HepG2 (cell line): Measurements from ENCODE around the gene PIK3C3. TPM values are rescaled to one million over a fixed set of nuclear protein-coding genes. Genes with fewer than 3 reads are reported as not detected.

ENCODE experiments used
- ATAC-seq: fragments of 200-7000 bp; cut with Tn5 transposase; 3 replicates; pipeline ENCODE4 v1.9.1; 2020; ENCODE audit warnings: mild to moderate bottlenecking, moderate library complexity
- BruUV-seq: library from RNA; stranded (reverse); fragments of 400-500 nt; replicated peaks from 2 replicates; lab custom pipeline; 2021; lab: Mats Ljungman, UMichigan
- CTCF ChIA-PET: fragments of 300-600 bp; formaldehyde crosslinking; extraction: SDS; loops from one replicate; lab custom pipeline; 2021; ENCODE audit warnings: low total read pairs, inconsistent platforms, low intra/inter-chr PET ratio; lab: Yijun Ruan, JAX
- POLR2A ChIA-PET: fragments of 350-600 bp; sonication (Branson Sonifier 250); formaldehyde crosslinking; loops from one replicate; lab custom pipeline; 2020; ENCODE audit warnings: antibody characterized with exemption, inconsistent platforms; lab: Yijun Ruan, JAX
- DNase-seq: peaks from one replicate; pipeline ENCODE4 v3.0.0-alpha.2; 2015; ENCODE audit warnings: low spot score
- FAIRE-seq: peaks from 3 replicates; lab custom pipeline; 2011; peaks lifted over from hg19 to GRCh38; lab: Jason Lieb, UNC
- H2AFZ ChIP-seq: one replicate; pipeline ENCODE4 v1.6.1; 2011; ENCODE audit warnings: low read length, inconsistent platforms
- H3K27ac ChIP-seq: fragments of 300-600 bp; 3 replicates; pipeline ENCODE4 v1.8.0; 2011; ENCODE audit warnings: mixed run types, mild to moderate bottlenecking, mixed read lengths, low read length, inconsistent platforms; ENCODE audit not compliant: insufficient read depth; ENCODE audit errors: extremely low read length
- H3K27me3 ChIP-seq, 2 experiments: fragments of 200-600 bp in 1 of 2; 2 replicates in 1 of 2; 3 replicates in 1 of 2; pipeline versions ENCODE4 v1.6.0 to v1.8.0; 2011; ENCODE audit warnings: low read length in 2 of 2, mild to moderate bottlenecking in 2 of 2, moderate library complexity in 2 of 2, inconsistent platforms in 1 of 2; ENCODE audit not compliant: insufficient read depth in 2 of 2, control insufficient read depth in 1 of 2
- H3K36me3 ChIP-seq, 2 experiments: fragments of 200-600 bp in 1 of 2; replicated peaks in 1 of 2; 2 replicates in 1 of 2; 3 replicates in 1 of 2; pipeline versions ENCODE4 v1.5.1 to v1.8.0; 2011; ENCODE audit warnings: low read length in 2 of 2, inconsistent platforms in 1 of 2; ENCODE audit not compliant: insufficient read depth in 2 of 2, control insufficient read depth in 1 of 2
- H3K4me1 ChIP-seq: 2 replicates; pipeline ENCODE4 v1.5.1; 2012; ENCODE audit warnings: low read length, inconsistent platforms; ENCODE audit not compliant: insufficient read depth
- H3K4me2 ChIP-seq: 2 replicates; pipeline ENCODE4 v1.6.0; 2011; ENCODE audit warnings: low read depth, low read length, inconsistent platforms
- H3K4me3 ChIP-seq, 3 experiments: fragments of 200-600 bp in 1 of 3; sonication (generic), shearing (Covaris generic) in 1 of 3; replicated peaks in 1 of 3; 2 replicates each; pipeline ENCODE4 v1.5.1; 2011 to 2016; ENCODE audit warnings: low read length in 3 of 3, inconsistent platforms in 2 of 3, low read depth in 2 of 3, mild to moderate bottlenecking in 2 of 3, control low read depth in 1 of 3, mixed read lengths in 1 of 3; ENCODE audit not compliant: insufficient read depth in 1 of 3
- H3K79me2 ChIP-seq: one replicate; pipeline ENCODE4 v1.6.1; 2011; ENCODE audit warnings: low read length, inconsistent platforms; ENCODE audit not compliant: insufficient read depth
- H3K9ac ChIP-seq: 2 replicates; pipeline ENCODE4 v1.6.0; 2011; ENCODE audit warnings: mild to moderate bottlenecking, low read depth, low read length, inconsistent platforms; ENCODE audit not compliant: insufficient read depth
- H3K9me3 ChIP-seq: 2 replicates; pipeline ENCODE4 v1.5.1; 2012; ENCODE audit warnings: mild to moderate bottlenecking, low read length
- H4K20me1 ChIP-seq: 2 replicates; pipeline ENCODE4 v1.6.0; 2011; ENCODE audit warnings: inconsistent platforms, mild to moderate bottlenecking, low read length, moderate library complexity; ENCODE audit not compliant: insufficient read depth
- ARID3A ChIP-seq: IDR thresholded peaks from 2 replicates; pipeline ENCODE4 v1.6.1; 2012; ENCODE audit warnings: low read depth, low read length, improper control_type of control experiment
- EZH2 ChIP-seq: conservative IDR thresholded peaks from 2 replicates; pipeline ENCODE4 v1.6.1; 2012; ENCODE audit warnings: mild to moderate bottlenecking, low read depth, low read length, moderate library complexity
- MBNL3 ChIP-seq: fragments of 250-450 bp; sonication (Bioruptor Pico); conservative IDR thresholded peaks from 2 replicates; pipeline ENCODE4 v1.8.0; 2022; ENCODE audit warnings: mild to moderate bottlenecking, inconsistent platforms
- NR1H2 ChIP-seq: sonication (generic); formaldehyde crosslinking; IDR thresholded peaks from 2 replicates; pipeline ENCODE4 v1.8.1; 2022; ENCODE audit warnings: low read depth, missing genetic modification reagents, borderline replicate concordance
- PBX3 ChIP-seq: sonication (generic); formaldehyde crosslinking; IDR thresholded peaks from 2 replicates; pipeline ENCODE4 v1.8.1; 2023; ENCODE audit warnings: missing genetic modification reagents, inconsistent platforms, borderline replicate concordance
- PCBP2 ChIP-seq: fragments of 200-400 bp; formaldehyde crosslinking; optimal IDR thresholded peaks from 2 replicates; pipeline ENCODE3; 2018; ENCODE audit warnings: low read length, low read depth; ENCODE audit not compliant: poor library complexity, severe bottlenecking
- SKI ChIP-seq: fragments of 450-650 bp; IDR thresholded peaks from one replicate; pipeline ENCODE4 v1.6.1; 2018; ENCODE audit warnings: mild to moderate bottlenecking; ENCODE audit not compliant: partially characterized antibody
- SNAI1 ChIP-seq: sonication (generic); formaldehyde crosslinking; IDR thresholded peaks from 2 replicates; pipeline ENCODE4 v1.5.0; 2020; ENCODE audit warnings: mild to moderate bottlenecking, missing genetic modification reagents, borderline replicate concordance
- ZFX ChIP-seq: sonication (generic); formaldehyde crosslinking; IDR thresholded peaks from 2 replicates; pipeline ENCODE4 v1.4.0; 2020; ENCODE audit warnings: mild to moderate bottlenecking, low read depth, missing genetic modification reagents, moderate library complexity
- ZMYM2 ChIP-seq: sonication (generic); formaldehyde crosslinking; IDR thresholded peaks from 2 replicates; pipeline ENCODE4 v1.8.0; 2022; ENCODE audit warnings: mild to moderate bottlenecking, missing genetic modification reagents
- ZNF234 ChIP-seq: sonication (generic); formaldehyde crosslinking; conservative IDR thresholded peaks from 2 replicates; pipeline ENCODE4 v1.5.1; 2020; ENCODE audit warnings: mild to moderate bottlenecking, missing genetic modification reagents
- ZNF24 ChIP-seq: fragments of 450-650 bp; IDR thresholded peaks from 2 replicates; pipeline ENCODE4 v1.6.1; 2017; ENCODE audit warnings: antibody characterized with exemption, mild to moderate bottlenecking
- ZNF382 ChIP-seq: sonication (generic); formaldehyde crosslinking; IDR thresholded peaks from 2 replicates; pipeline ENCODE4 v1.5.0; 2020; ENCODE audit warnings: missing genetic modification reagents, mild to moderate bottlenecking, borderline replicate concordance
- ZNF414 ChIP-seq: sonication (generic); formaldehyde crosslinking; IDR thresholded peaks from 2 replicates; pipeline ENCODE4 v1.5.0; 2020; ENCODE audit warnings: missing genetic modification reagents
- ZNF431 ChIP-seq: sonication (generic); formaldehyde crosslinking; IDR thresholded peaks from 2 replicates; pipeline ENCODE4 v1.9.0; 2022; ENCODE audit warnings: missing genetic modification reagents, low read depth, mild to moderate bottlenecking, borderline replicate concordance
- ZNF468 ChIP-seq: sonication (generic); formaldehyde crosslinking; IDR thresholded peaks from 2 replicates; pipeline ENCODE4 v1.8.0; 2022; ENCODE audit warnings: mild to moderate bottlenecking, moderate library complexity, missing genetic modification reagents
- ZNF530 ChIP-seq: sonication (generic); formaldehyde crosslinking; IDR thresholded peaks from 2 replicates; pipeline ENCODE4 v1.5.0; 2020; ENCODE audit warnings: low read depth, mild to moderate bottlenecking, missing genetic modification reagents
- ZNF546 ChIP-seq: sonication (generic); formaldehyde crosslinking; conservative IDR thresholded peaks from 2 replicates; pipeline ENCODE4 v1.8.1; 2023; ENCODE audit warnings: mild to moderate bottlenecking, missing genetic modification reagents
- ZNF878 ChIP-seq: sonication (generic); formaldehyde crosslinking; IDR thresholded peaks from 2 replicates; pipeline ENCODE4 v1.8.1; 2023; ENCODE audit warnings: mild to moderate bottlenecking, missing genetic modification reagents, moderate library complexity
- ZSCAN20 ChIP-seq: sonication (generic); formaldehyde crosslinking; IDR thresholded peaks from 2 replicates; pipeline ENCODE4 v1.4.0; 2020; ENCODE audit warnings: missing genetic modification reagents, mild to moderate bottlenecking, borderline replicate concordance
- WGBS: methylation state at CpG from one replicate; pipeline ENCODE4 v1.1.6; 2017; ENCODE audit warnings: low lambda C conversion rate; 5-methylcytosine and 5-hydroxymethylcytosine counted together
- in situ Hi-C: cut with HindIII; loops from 2 replicates; pipeline ENCODE4 v1.10.0; 2017; ENCODE audit warnings: low pct_unique_long_range_greater_than_20kb; ENCODE audit not compliant: extremely low pct_ligation_motif_present
- intact Hi-C: fragments of 100-400 bp; cut with micrococcal nuclease; formaldehyde crosslinking; loops from one replicate; pipeline ENCODE4 v1.10.0; 2022; ENCODE audit not compliant: unreplicated experiment
- polyA plus RNA-seq, 8 experiments: library from polyadenylated mRNA; depleted of rRNA in 3 of 8; stranded (reverse) in 7 of 8; unstranded in 1 of 8; fragments of >200 nt; fragmentation: Illumina TruSeq in 4 of 8; extraction: Trizol in 4 of 8; gene quantifications; 2 replicates each; pipeline versions ENCODE4 v1.2.1 to v1.2.3, GENCODE V29; 2011 to 2016; ENCODE audit warnings: low read depth in 4 of 8, missing spikeins in 1 of 8, mixed read lengths in 1 of 8; ENCODE audit not compliant: insufficient read depth in 1 of 8
- total RNA-seq, 5 experiments: library from RNA; depleted of rRNA; stranded (reverse); fragments of >200 nt; fragmentation: Illumina TruSeq; extraction: Trizol; gene quantifications; 2 replicates each; pipeline ENCODE4 v1.2.3, GENCODE V29; 2016; ENCODE audit warnings: low read depth in 1 of 5
- TF ChIP-seq, protein P1 (sequence below): IDR thresholded peaks from 2 replicates; pipeline ENCODE4 v1.6.1; 2016; ENCODE audit warnings: low read depth, borderline replicate concordance

The PIK3C3 gene
- total and polyA plus RNA-seq, 2 of the 13 experiments (the other 11 are each of a cell fraction or from before 2014, with no cell fraction given): 42.8 to 46.4 TPM

GRCh38 chr18:41996020-41996419 lies 41.0 kb downstream of the PIK3C3 start (continued):
- TF ChIP-seq, protein P1, sequence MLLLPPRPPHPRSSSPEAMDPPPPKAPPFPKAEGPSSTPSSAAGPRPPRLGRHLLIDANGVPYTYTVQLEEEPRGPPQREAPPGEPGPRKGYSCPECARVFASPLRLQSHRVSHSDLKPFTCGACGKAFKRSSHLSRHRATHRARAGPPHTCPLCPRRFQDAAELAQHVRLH (CRISPR knock-in tag): no peak
- no peak for TF ChIP-seq EZH2
- no peak for TF ChIP-seq ZNF530
- TF ChIP-seq MBNL3 (CRISPR knock-in tag): no peak
- TF ChIP-seq SKI: no peak

DNA sequence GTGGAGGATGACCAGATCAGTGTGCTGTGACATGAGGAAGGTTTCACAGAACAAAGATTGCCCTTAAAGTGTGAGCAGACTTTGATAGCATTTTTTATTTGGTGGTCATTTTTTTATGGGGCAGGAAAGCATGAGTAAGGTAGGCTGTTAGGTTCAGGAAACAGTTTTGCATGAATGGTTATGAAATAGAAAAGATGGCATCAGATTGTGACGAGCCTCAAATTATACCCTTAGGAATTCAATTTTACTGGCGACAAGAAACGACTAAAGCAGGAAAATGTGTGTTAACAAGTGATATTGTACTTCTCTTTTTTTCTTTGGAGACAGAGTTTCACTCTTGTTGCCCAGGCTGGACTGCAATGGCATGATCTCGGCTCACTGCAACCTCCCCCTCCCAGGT lies 44.7 kb downstream of the PIK3C3 start:
- H3K9ac ChIP-seq: no peak overlapping the region
- BruUV-seq: no TSS peak
- H3K4me1 ChIP-seq: no peaks in the 10 kb centered on the region
- no peak overlapping the region for H3K4me2 ChIP-seq
- H3K27ac ChIP-seq: no peak overlapping the region
- ChIA-PET CTCF (no interaction called here), POLR2A (no interaction called here)
- ATAC-seq (no peak), DNase-seq (no peak), FAIRE-seq (no peak)
- 100% methylated on average over 4 of the region's 4 CpGs for WGBS
- no peaks in the 10 kb centered on the region for H3K9me3 ChIP-seq
- peaks cover 9 to 54% of the 10 kb centered on the region in 2 experiments for H3K36me3 ChIP-seq
- no peaks in the 10 kb centered on the region for H4K20me1 ChIP-seq
- in situ Hi-C loops: no loop called here
- no peaks in the 10 kb centered on the region for H3K27me3 ChIP-seq
- H3K4me3 ChIP-seq: no peak overlapping the region
- no peak overlapping the region for H2AFZ ChIP-seq
- intact Hi-C loops: no loop called here
- H3K79me2 ChIP-seq: no peaks in the 10 kb centered on the region
- TF ChIP-seq PCBP2 (no peak), ZFX (CRISPR knock-in tag) (no peak), ZMYM2 (no peak), ZNF468 (CRISPR knock-in tag) (no peak), ZNF234 (no peak), PBX3 (CRISPR knock-in tag) (no peak), ZNF878 (no peak), SNAI1 (CRISPR knock-in tag) (no peak), ZNF546 (CRISPR knock-in tag) (no peak), ARID3A (no peak), ZNF414 (CRISPR knock-in tag) (no peak), ZNF431 (CRISPR knock-in tag) (no peak), NR1H2 (CRISPR knock-in tag) (no peak), ZNF24 (no peak), ZSCAN20 (CRISPR knock-in tag) (no peak), ZNF382 (CRISPR knock-in tag) (no peak)
